OCI-LY1 (cell line): ENCODE data around the gene METTL8.
"Not testable (repeated sequence)": the region's sequence is repeated elsewhere in the genome, so short reads cannot be mapped to it uniquely, and the experiment has no call there.

Experiments used
- H2AFZ ChIP-seq: fragments of 200-600 bp; sonication (generic), shearing (Covaris generic); 2 replicates; pipeline ENCODE4 v1.6.0; 2014; ENCODE audit warnings: antibody characterized with exemption, mild to moderate bottlenecking, low read length
- H3F3A ChIP-seq: fragments of 200-600 bp; sonication (generic), shearing (Covaris generic); 2 replicates; pipeline ENCODE4 v1.6.0; 2014; ENCODE audit warnings: mild to moderate bottlenecking, antibody characterized with exemption, low read length, moderate library complexity; ENCODE audit not compliant: insufficient read depth
- H3K27ac ChIP-seq: fragments of 200-600 bp; sonication (generic); 2 replicates; pipeline ENCODE4 v1.5.1; 2014; ENCODE audit warnings: low read length, mixed run types, mild to moderate bottlenecking, low read depth; ENCODE audit not compliant: poor library complexity, severe bottlenecking
- H3K27me3 ChIP-seq: fragments of 200-600 bp; sonication (generic); 2 replicates; pipeline ENCODE4 v1.6.0; 2014; ENCODE audit warnings: antibody characterized with exemption, mild to moderate bottlenecking, low read length, moderate library complexity; ENCODE audit not compliant: insufficient read depth
- H3K36me3 ChIP-seq: fragments of 200-600 bp; sonication (generic); 2 replicates; pipeline ENCODE4 v1.6.1; 2014; ENCODE audit warnings: mild to moderate bottlenecking, antibody characterized with exemption, low read length, moderate library complexity, mixed read lengths; ENCODE audit not compliant: insufficient read depth
- H3K4me1 ChIP-seq: fragments of 200-600 bp; sonication (generic); 2 replicates; pipeline ENCODE4 v1.5.1; 2014; ENCODE audit warnings: mild to moderate bottlenecking, low read length, moderate library complexity; ENCODE audit not compliant: insufficient read depth, severe bottlenecking
- H3K4me2 ChIP-seq: fragments of 200-600 bp; sonication (generic), shearing (Covaris generic); 2 replicates; pipeline ENCODE4 v1.6.1; 2014; ENCODE audit warnings: low read length
- H3K4me3 ChIP-seq: fragments of 200-600 bp; sonication (generic); 2 replicates; pipeline ENCODE4 v1.5.1; 2014; ENCODE audit warnings: low read length, low read depth, mild to moderate bottlenecking, mixed read lengths; ENCODE audit not compliant: poor library complexity, severe bottlenecking
- H3K79me2 ChIP-seq: fragments of 200-600 bp; shearing (Covaris generic); 2 replicates; pipeline ENCODE4 v1.6.1; 2016; ENCODE audit warnings: mixed run types, low read length, mixed read lengths; ENCODE audit not compliant: insufficient read depth
- H3K9ac ChIP-seq: fragments of 200-600 bp; sonication (generic), shearing (Covaris generic); 2 replicates; pipeline ENCODE4 v1.6.1; 2014; ENCODE audit warnings: mild to moderate bottlenecking, low read length, mixed read lengths
- H3K9me2 ChIP-seq: fragments of 200-600 bp; sonication (generic), shearing (Covaris generic); 2 replicates; pipeline ENCODE4 v1.6.1; 2014; ENCODE audit warnings: low read depth, mild to moderate bottlenecking, low read length, mixed read lengths
- H3K9me3 ChIP-seq: fragments of 200-600 bp; shearing (Covaris generic); 2 replicates; pipeline ENCODE4 v1.6.1; 2014; ENCODE audit warnings: low read length, mixed read lengths
- H4K20me1 ChIP-seq: fragments of 200-600 bp; sonication (generic), shearing (Covaris generic); 2 replicates; pipeline ENCODE4 v1.6.0; 2016; ENCODE audit warnings: mild to moderate bottlenecking, low read length; ENCODE audit not compliant: insufficient read depth
- EZH2 ChIP-seq: fragments of 200-600 bp; sonication (generic), shearing (Covaris generic); IDR thresholded peaks from 2 replicates; pipeline ENCODE4 v1.8.0; 2017; ENCODE audit warnings: borderline replicate concordance, mixed run types, mild to moderate bottlenecking, antibody characterized with exemption, low read length, moderate library complexity, mixed read lengths
- TF ChIP-seq, protein P1 (sequence below): fragments of 200-600 bp; sonication (generic), shearing (Covaris generic); IDR thresholded peaks from 2 replicates; pipeline ENCODE4 v1.5.1; 2017; ENCODE audit warnings: mild to moderate bottlenecking, antibody characterized with exemption, low read length, moderate library complexity, mixed read lengths

The METTL8 gene

DNA sequence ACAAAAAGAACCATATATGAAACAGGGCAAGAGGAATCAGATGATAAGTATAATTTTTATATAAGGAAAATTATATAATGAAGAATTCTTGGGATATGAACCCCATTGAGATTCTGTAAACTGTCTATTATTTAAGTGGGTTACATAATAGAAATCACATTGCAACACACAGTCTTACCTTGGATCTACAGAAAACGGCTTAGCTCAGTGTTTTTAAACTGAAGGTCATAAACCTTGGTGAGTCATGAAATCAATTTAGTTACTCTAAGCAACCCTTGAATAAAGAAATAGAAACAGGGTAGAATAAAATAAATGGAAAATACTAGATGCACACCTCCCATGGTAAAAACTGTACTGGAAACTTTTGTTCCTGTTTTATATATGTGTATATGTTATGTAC, 50.7 kb downstream of the METTL8 start:
- Histone ChIP-seq H3K4me3 (no peak overlapping the region), H3K9me3 (no peaks in the 10 kb centered on the region; the same call in 1 of the 2 replicates)

DNA sequence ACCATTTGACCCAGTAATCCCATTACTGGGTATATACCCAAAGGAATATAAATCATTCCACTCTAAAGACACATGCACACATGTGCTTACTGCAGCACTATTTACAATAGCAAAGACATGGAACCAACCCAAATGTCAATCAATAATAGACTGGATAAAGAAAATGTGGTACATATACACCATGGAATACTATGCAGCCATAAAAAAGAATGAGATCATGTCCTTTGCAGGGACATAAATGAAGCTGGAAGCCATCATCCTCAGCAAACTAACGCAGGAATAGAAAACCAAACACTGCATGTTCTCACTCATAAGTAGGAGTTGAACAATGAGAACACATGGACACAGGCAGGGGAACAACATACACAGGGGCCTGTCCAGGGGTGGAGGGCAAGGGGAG, 51.6 kb downstream of the METTL8 start:
- not testable (repeated sequence) for H3K9ac ChIP-seq, H3K27ac ChIP-seq, H4K20me1 ChIP-seq, H2AFZ ChIP-seq, H3K4me3 ChIP-seq, H3K79me2 ChIP-seq, H3K9me2 ChIP-seq, H3K36me3 ChIP-seq, H3K27me3 ChIP-seq, H3F3A ChIP-seq, H3K4me2 ChIP-seq, H3K9me3 ChIP-seq
- H3K4me1 ChIP-seq = peaks cover 23% of the 10 kb centered on the region

More for the DNA sequence above, 50.7 kb downstream of the METTL8 start:
- Histone ChIP-seq H3K36me3 (no peaks in the 10 kb centered on the region; the same call in 1 of the 2 replicates), H3K27ac (peak overlapping the region; percentile 33), H3K4me2 (no peak overlapping the region), H3K27me3 (no peaks in the 10 kb centered on the region), H4K20me1 (no peaks in the 10 kb centered on the region), H3K9me2 (no peaks in the 10 kb centered on the region), H3K79me2 (no peaks in the 10 kb centered on the region), H3K4me1 (peaks cover 33% of the 10 kb centered on the region), H3K9ac (no peak overlapping the region), H2AFZ (no peak overlapping the region), H3F3A (no peaks in the 10 kb centered on the region)
- TF ChIP-seq EZH2 = no peak
- TF ChIP-seq, protein P1, sequence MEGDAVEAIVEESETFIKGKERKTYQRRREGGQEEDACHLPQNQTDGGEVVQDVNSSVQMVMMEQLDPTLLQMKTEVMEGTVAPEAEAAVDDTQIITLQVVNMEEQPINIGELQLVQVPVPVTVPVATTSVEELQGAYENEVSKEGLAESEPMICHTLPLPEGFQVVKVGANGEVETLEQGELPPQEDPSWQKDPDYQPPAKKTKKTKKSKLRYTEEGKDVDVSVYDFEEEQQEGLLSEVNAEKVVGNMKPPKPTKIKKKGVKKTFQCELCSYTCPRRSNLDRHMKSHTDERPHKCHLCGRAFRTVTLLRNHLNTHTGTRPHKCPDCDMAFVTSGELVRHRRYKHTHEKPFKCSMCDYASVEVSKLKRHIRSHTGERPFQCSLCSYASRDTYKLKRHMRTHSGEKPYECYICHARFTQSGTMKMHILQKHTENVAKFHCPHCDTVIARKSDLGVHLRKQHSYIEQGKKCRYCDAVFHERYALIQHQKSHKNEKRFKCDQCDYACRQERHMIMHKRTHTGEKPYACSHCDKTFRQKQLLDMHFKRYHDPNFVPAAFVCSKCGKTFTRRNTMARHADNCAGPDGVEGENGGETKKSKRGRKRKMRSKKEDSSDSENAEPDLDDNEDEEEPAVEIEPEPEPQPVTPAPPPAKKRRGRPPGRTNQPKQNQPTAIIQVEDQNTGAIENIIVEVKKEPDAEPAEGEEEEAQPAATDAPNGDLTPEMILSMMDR = no peak

DNA sequence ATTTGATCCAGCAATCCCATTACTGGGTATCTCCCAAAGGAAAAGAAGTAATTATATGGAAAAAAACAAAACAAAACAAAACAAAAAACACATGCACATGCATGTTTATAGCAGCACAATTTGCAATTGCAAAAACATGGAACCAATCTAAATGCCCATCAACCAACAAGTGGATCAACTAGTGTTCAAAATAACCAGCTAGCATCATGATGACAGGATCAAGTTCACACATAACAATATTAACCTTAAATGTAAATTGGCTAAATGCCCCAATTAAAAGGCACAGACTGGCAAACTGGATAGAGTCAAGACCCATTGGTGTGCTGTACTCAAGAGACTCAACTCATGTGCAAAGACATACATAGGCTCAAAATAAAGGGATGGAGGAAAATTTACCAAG, 55.9 kb downstream of the METTL8 start:
- H3K9me2 ChIP-seq, H3K36me3 ChIP-seq, H3K79me2 ChIP-seq, H4K20me1 ChIP-seq, H3F3A ChIP-seq, H3K9ac ChIP-seq, H3K27ac ChIP-seq, H2AFZ ChIP-seq, H3K27me3 ChIP-seq, H3K4me3 ChIP-seq, H3K4me1 ChIP-seq, H3K9me3 ChIP-seq, H3K4me2 ChIP-seq: not testable (repeated sequence)

DNA sequence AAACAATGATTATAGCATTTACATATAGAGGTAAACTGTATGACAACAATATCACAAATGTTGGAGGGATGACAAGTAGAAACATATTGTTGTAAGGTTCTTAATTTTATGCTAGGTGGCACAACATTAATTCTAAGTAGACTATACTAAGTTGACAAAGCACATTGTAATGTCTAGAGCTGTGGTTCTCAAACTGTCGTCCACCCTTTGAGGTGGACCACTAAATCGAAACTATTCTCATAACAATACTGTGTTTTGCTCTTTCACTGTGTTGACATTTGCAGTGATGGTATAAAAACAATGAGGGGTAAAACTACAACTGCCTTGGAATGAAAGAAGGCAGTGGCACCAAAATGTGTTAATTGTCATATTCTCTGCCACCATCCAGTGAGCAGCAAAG, 66.1 kb downstream of the METTL8 start:
- TF ChIP-seq EZH2 = no peak
- TF ChIP-seq, protein P1 = no peak
- Histone ChIP-seq H3K36me3 (no peaks in the 10 kb centered on the region), H3K9me3 (peaks cover 4% of the 10 kb centered on the region; the same call in 1 of the 2 replicates), H3K4me2 (no peak overlapping the region), H3F3A (no peaks in the 10 kb centered on the region), H3K27ac (no peak overlapping the region), H3K4me1 (no peaks in the 10 kb centered on the region), H3K79me2 (no peaks in the 10 kb centered on the region), H3K9me2 (no peaks in the 10 kb centered on the region), H3K27me3 (no peaks in the 10 kb centered on the region), H3K9ac (no peak overlapping the region), H3K4me3 (no peak overlapping the region), H2AFZ (no peak overlapping the region), H4K20me1 (no peaks in the 10 kb centered on the region)
